Measurements from ENCODE around the gene NSF.

- TF ChIP-seq, protein P1, sequence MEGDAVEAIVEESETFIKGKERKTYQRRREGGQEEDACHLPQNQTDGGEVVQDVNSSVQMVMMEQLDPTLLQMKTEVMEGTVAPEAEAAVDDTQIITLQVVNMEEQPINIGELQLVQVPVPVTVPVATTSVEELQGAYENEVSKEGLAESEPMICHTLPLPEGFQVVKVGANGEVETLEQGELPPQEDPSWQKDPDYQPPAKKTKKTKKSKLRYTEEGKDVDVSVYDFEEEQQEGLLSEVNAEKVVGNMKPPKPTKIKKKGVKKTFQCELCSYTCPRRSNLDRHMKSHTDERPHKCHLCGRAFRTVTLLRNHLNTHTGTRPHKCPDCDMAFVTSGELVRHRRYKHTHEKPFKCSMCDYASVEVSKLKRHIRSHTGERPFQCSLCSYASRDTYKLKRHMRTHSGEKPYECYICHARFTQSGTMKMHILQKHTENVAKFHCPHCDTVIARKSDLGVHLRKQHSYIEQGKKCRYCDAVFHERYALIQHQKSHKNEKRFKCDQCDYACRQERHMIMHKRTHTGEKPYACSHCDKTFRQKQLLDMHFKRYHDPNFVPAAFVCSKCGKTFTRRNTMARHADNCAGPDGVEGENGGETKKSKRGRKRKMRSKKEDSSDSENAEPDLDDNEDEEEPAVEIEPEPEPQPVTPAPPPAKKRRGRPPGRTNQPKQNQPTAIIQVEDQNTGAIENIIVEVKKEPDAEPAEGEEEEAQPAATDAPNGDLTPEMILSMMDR (tag by site-specific recombination; IDR thresholded peaks at IDR 0.05): no peak
- TF ChIP-seq ZNF837 (tag by site-specific recombination; IDR thresholded peaks at IDR 0.05): no peak
- TF ChIP-seq PBX3 (CRISPR knock-in tag; IDR thresholded peaks at IDR 0.05): no peak
- no peak for TF ChIP-seq KLF7 (tag by site-specific recombination; IDR thresholded peaks at IDR 0.05; ENCODE audit: borderline replicate concordance)
- TF ChIP-seq, protein P2, sequence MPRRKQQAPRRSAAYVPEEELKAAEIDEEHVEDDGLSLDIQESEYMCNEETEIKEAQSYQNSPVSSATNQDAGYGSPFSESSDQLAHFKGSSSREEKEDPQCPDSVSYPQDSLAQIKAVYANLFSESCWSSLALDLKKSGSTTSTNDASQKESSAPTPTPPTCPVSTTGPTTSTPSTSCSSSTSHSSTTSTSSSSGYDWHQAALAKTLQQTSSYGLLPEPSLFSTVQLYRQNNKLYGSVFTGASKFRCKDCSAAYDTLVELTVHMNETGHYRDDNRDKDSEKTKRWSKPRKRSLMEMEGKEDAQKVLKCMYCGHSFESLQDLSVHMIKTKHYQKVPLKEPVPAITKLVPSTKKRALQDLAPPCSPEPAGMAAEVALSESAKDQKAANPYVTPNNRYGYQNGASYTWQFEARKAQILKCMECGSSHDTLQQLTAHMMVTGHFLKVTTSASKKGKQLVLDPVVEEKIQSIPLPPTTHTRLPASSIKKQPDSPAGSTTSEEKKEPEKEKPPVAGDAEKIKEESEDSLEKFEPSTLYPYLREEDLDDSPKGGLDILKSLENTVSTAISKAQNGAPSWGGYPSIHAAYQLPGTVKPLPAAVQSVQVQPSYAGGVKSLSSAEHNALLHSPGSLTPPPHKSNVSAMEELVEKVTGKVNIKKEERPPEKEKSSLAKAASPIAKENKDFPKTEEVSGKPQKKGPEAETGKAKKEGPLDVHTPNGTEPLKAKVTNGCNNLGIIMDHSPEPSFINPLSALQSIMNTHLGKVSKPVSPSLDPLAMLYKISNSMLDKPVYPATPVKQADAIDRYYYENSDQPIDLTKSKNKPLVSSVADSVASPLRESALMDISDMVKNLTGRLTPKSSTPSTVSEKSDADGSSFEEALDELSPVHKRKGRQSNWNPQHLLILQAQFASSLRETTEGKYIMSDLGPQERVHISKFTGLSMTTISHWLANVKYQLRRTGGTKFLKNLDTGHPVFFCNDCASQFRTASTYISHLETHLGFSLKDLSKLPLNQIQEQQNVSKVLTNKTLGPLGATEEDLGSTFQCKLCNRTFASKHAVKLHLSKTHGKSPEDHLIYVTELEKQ (tag by site-specific recombination; IDR thresholded peaks at IDR 0.05; ENCODE audit: borderline replicate concordance): no peak
- TF ChIP-seq ZNF292 (tag by site-specific recombination; IDR thresholded peaks at IDR 0.05; ENCODE audit: borderline replicate concordance, low read depth): no peak
- TF ChIP-seq, protein P3, sequence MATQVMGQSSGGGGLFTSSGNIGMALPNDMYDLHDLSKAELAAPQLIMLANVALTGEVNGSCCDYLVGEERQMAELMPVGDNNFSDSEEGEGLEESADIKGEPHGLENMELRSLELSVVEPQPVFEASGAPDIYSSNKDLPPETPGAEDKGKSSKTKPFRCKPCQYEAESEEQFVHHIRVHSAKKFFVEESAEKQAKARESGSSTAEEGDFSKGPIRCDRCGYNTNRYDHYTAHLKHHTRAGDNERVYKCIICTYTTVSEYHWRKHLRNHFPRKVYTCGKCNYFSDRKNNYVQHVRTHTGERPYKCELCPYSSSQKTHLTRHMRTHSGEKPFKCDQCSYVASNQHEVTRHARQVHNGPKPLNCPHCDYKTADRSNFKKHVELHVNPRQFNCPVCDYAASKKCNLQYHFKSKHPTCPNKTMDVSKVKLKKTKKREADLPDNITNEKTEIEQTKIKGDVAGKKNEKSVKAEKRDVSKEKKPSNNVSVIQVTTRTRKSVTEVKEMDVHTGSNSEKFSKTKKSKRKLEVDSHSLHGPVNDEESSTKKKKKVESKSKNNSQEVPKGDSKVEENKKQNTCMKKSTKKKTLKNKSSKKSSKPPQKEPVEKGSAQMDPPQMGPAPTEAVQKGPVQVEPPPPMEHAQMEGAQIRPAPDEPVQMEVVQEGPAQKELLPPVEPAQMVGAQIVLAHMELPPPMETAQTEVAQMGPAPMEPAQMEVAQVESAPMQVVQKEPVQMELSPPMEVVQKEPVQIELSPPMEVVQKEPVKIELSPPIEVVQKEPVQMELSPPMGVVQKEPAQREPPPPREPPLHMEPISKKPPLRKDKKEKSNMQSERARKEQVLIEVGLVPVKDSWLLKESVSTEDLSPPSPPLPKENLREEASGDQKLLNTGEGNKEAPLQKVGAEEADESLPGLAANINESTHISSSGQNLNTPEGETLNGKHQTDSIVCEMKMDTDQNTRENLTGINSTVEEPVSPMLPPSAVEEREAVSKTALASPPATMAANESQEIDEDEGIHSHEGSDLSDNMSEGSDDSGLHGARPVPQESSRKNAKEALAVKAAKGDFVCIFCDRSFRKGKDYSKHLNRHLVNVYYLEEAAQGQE (tag by site-specific recombination; IDR thresholded peaks at IDR 0.05): no peak
- no peak for TF ChIP-seq SP2 (tag by site-specific recombination; IDR thresholded peaks at IDR 0.05)
- TF ChIP-seq ZNF561 (tag by site-specific recombination; IDR thresholded peaks at IDR 0.05; ENCODE audit: borderline replicate concordance): no peak
- TF ChIP-seq ZNF677 (tag by site-specific recombination; IDR thresholded peaks at IDR 0.05): no peak
Measured at GRCh38 chr17:46787478-46787877, 197.0 kb downstream of the NSF start.
